ENCODE measurements around the gene SFSWAP.
"Not testable (repeated sequence)": the region's sequence is repeated elsewhere in the genome, so short reads cannot be mapped to it uniquely, and the experiment has no call there.

Gene SFSWAP

DNA sequence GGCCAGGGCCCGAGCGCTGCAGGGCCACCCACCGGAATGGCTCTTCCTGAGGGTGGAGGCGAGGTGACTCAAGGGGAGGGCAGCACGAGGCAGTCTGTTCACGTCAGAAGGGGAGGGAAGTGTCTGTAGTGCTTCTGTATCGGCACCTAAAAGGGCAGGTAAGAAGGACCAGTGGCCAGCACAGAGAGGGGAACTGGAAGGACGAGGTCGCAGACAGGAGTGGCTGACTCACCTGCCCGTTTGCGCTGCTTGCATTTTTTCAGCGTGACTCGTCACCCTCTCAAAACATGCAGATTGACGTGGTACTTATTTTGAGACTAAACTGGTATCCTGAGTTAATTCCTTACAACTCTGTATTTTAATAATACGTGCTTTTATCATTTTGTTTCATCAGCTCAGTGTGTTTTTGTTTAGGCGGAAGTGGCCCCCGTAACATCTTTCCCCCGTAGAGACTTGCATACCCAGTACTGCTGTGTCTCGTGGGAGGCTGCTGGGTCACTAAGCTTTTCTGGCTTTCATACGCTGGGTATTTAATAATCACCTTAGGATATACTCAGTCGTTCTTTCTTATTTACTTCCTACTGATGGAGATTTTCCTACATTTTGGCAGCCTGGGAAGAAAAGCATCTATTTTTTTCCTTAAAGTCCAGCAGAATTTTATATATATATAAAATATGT is 26.4 kb downstream of the SFSWAP start:
- DNase-seq, result no peak

DNA sequence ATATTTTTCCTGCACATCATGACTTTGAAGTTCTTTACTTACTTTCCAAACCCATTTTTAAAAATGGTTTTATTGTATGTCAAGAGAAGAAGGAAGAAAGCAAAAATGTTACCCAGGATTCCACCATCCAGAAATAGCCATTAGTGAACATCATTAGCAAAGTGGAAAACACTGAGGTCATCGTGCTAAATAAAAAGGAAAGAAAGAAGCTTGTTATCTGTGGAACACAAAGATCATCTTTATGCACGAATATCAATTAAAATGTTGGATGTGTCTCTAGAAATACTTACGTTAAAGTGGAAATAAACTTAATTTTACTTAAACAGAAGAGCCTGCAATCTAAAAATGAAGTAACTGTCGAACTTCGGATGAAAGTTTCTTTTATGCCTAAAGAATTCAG is 27.3 kb downstream of the SFSWAP start:
- no peak for DNase-seq

DNA sequence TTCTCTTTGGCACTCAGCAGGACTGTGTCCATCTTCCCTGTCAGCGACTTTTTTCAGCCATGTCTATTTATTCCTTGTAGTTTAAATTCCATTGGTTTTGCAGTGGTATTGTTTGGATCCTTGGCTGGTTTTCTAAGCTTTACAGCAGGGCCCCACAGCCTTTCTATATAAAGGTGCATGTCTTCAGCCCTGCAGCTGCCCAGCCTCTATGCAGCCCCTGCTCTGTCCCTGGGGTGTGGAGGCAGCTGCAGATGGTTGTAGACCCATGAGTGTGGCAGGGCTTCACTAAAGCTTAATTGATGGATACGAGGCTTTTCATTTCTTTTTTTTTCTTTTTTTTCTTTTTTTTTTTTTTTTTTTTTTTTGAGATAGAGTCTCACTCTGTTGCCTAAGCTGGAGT is 29.7 kb downstream of the SFSWAP start:
- DNase-seq, result no peak

DNA sequence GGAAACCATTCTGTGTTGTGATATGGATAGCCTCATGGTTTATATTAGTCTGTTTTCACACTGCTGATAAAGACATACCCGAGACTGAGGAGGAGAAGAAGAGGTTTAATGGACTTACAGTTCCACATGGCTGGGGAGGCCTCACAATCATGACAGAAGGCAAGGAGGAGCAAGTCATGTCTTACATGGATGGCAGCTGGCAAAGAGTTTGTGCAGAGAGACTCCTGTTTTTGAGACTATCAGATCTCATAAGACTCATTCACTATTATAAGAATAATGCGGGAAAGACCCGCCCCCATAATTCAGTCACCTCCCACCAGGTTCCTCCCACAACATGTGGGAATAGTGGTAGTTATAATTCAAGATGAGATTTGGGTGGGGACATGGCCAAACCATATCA is 31.9 kb downstream of the SFSWAP start:
- not testable (repeated sequence) for DNase-seq

DNA sequence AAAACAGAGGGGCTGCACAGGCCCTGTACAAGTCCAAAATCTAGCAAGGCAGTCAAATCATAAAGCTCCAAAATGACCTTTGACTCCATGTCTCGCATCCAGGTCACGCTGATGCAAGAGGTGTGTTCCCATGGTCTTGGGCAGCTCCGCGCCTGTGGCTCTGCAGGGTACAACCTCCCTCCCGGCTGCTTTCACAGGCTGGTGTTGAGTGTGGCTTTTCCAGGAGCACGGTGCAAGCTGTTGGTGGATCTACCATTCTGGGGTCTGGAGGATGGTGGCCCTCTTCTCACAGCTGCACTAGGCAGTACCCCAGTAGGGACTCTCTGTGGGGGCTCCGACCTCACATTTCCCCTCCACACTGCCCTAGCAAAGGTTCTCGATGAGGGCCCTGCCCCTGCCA is 32.5 kb downstream of the SFSWAP start:
- DNase-seq, result not testable (repeated sequence)

DNA sequence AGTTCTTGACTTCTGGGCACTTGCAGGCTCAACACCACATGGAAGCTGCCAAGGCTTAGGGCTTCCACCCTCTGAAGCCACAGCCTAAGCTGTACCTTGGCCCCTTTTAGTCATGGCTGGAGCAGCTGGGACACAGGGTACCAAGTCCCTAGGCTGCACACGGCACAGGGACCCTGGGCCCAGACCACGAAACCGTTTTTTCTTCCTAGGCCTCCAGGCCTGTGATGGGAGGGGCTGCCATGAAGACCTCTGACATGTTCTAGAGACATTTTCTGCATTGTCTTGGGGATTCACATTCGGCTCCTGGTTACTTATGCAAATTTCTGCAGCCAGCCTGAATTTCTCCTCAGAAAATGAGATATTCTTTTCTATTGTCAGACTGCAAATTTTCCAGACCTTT is 33.0 kb downstream of the SFSWAP start:
- DNase-seq, result not testable (repeated sequence)

DNA sequence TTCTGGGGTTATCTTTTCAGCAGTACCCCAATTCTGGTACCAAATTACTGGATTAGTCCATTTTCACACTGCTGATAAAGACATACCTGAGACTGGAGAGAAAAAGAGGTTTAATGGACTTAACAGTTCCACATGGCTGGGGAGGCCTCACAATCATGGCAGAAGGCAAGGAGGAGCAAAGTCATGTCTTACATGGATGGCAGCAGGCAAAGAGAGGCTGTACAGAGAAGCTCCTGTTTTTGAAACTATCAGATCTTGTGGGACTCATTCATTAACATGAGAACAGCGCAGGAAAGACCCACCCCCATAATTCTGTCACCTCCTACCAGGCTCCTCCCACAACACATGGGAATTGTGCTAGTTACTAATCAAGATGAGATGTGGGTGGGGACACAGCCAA is 33.8 kb downstream of the SFSWAP start:
- DNase-seq, result not testable (repeated sequence)

DNA sequence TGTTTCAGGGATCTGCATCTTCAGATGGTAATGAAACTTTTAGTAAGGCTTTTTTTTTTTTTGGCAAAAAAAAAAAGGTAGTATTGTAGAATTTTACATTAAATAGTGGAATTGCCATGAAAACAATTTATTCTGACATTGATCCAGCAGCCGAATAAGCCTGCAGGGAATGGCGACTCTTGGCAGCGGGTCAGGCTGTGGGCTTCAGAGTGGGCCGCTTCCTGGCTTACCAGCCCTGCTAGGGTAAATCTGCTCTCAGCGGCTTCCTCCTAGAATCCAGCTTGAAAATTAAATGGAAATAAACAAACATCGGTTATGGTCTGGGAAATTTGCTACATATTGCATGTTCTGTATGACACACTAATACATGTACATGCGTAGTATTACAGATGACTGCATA is 34.8 kb downstream of the SFSWAP start:
- DNase-seq, result no peak

DNA sequence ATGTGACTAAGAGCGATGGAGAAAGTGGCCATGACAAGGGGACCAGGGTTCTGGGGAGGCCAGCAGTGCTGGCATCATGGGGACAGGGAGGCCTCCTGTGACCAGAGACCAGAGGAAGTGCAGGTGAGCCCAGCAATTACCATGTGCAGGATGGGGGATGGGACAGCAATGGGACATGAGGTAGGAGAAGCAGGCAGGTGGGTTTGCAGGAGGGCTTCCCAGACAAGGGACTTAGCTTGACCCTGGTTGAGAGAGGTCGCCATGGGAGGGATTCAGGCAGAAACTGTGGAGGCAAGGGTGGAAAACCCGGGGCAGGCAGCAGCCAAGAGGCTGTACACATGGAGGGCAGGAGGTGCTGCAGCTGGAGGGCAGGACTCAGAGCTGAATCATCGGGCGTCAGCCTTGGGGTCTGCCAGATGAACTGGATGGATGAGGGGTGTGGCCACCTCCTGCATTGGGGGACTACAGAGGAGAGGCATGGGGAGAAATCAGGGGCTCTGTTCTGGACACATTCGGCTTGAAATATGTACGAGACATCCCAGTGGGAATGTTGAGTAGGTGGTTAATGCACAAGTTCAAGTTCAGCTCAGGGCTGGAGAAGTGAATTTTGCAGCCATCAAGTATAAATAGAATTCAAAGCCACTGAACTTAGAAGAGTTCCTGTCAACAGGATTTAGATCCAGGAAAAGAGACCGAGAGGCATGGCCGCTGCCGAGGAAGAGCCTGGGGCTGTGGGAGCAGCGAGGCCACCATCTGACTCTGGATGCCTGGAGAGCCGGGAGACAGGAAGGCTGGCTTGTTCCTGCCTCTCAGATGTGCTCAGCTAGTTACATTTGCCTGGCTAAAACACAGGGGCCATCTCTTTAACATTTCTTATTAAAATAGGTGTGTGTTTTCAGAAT is 36.6 kb downstream of the SFSWAP start:
- no peak for DNase-seq

DNA sequence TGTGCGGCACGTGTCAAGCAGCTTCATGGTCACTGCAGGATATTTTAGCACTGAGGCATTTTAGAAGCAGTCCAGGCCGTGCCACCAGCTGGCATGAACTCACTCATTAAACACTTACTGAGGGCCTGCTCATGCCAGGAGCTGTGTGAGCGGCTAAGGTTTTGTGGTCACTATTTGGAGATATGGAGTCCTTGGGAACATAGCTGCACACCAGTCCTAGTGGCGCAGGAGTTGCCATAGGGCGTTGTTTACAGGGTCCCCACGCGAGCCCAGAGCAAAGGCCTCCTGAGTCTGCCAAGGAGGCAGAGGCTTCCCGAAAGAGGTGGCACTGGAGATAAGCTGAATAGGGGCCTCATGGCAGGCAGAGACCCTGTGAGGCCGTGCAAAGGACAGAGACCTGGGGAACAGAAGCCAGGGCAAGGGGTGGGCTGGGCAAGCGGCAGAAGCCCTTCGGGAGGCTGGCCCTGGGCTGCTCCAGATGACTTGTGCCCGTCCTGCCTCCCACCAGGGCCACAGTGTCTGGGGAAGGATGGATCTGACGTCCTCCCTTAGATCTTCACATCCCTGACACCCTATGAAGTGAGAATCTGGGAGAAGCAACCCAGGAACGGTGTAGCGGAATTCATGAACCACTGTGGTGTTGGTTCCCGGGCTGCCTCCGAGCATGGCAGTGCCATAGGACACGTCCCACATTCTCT is 38.9 kb downstream of the SFSWAP start:
- no peak for DNase-seq

DNA sequence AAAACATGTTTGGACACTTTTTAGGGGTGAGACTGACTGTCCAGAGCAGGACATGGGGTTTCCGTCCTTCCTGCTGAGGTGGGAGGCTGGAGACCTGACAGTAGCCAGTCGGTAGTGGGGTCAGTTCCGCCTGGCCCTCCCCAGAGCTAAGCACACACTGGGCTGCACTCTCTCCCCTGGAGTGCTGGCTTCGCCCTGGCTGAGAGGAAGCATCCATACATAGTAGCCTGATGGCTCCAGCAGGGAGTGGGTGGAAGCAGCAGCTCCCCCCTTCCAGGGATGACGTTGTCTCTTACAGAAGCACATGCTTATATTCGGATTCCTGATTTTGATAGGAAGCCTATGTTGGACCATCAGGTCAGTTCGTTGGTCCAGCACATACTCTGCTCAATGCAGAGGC is 40.4 kb downstream of the SFSWAP start:
- no peak for DNase-seq

DNA sequence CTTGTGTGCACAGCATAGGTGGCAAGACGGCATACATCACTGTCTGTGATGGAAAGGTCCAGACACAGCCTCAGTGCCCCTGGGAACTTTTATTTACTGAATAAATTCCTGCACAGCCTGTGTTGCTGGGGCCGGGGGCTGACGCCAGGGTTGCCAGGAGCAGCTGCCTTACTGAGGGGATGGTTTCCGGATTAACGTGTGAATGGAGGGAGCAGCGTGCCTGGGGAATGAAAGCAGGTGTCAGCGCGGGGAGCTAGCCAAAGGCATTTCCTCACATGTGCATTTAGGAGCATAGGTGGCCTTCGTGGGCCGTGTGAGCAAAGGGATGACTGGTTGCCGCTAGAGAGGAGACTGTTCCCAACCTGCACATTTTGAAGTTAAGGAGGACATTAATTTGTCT is 41.6 kb downstream of the SFSWAP start:
- no peak for DNase-seq

DNA sequence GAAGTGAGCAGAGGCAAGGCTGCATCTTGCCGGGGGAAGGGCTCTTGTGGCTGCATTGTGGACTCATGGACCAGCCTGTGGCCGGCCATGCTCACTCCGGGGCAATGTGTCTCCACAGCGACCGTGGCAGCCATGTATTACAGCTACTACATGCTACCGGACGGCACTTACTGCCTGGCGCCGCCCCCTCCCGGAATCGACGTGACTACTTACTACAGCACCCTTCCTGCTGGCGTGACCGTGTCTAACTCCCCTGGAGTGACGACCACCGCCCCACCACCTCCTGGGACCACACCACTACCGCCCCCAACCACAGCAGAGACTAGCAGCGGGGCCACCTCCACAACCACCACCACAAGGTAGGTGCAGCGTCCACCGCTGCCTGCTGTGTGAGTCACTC is 42.1 kb downstream of the SFSWAP start:
- DNase-seq, result no peak

DNA sequence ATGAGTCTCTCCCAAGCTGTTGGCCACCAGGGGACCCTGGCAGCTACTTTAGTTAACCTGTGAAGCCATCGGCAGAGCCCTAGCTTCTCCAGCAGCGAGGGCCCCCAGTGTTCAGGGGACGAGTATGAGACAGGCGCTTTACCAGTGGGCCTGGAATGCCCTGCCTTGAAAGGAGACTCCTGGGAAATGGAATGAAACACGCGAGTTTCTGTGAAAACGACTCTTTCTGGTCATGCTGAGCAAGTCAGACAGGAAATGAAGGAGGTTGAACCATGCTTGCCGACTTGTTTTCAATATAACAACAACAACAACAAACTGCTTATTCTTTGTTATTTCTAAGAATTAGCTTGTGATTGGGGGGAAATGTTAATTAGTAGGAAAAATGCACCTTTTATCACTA is 42.9 kb downstream of the SFSWAP start:
- DNase-seq, result no peak

DNA sequence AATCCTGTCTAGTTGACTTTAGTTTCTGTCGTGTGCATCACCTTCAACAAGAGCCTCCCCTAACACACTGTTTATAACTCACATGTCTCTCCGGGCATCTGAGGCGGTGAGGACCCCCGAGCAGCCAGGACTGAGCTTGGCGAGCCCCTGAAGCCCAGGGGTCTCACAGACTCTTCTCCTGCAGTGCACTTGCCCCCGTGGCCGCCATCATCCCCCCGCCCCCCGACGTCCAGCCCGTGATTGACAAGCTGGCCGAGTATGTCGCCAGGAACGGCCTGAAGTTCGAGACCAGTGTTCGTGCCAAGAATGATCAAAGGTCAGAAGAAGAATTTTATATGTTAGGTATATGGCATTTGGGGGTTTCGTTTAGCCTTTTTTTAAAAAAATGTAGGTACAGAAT is 43.3 kb downstream of the SFSWAP start:
- DNase-seq, result no peak

DNA sequence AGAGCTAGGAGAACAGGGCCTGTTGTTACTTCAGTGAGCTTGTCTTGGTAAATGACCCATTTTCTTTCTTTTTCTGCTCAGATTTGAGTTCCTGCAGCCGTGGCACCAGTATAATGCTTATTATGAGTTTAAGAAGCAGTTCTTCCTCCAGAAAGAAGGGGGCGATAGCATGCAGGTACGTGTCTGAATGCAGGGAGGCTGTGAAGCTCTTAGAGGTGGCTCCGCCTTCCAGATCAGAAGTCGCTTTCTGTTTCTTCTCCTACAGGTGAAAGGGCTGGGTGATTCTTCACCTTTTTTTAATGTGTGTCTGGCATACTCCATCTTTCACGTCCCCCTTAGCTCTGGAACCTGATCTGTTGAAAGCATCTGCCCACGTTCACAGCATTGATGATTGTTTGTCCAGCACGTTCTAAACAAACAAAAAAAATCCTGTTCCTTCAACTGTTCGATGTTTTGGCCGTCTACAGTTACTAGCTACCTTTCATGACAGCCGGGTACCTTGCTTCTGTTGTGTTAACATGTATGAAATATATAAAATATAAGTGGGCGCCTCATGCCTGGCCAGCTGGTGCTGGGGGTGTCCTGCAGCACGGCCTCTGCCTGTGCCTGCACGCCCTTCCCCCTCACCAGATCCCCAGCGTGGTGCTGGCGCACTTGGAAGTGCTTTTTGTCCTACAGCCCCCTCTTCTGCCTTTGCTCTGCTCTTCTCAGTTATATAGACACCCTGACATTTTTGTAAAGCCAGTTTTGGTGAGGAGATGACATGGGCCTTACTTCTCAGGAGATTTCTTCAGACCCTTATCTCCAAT is 44.6 kb downstream of the SFSWAP start:
- DNase-seq, result peak; percentile 3

DNA sequence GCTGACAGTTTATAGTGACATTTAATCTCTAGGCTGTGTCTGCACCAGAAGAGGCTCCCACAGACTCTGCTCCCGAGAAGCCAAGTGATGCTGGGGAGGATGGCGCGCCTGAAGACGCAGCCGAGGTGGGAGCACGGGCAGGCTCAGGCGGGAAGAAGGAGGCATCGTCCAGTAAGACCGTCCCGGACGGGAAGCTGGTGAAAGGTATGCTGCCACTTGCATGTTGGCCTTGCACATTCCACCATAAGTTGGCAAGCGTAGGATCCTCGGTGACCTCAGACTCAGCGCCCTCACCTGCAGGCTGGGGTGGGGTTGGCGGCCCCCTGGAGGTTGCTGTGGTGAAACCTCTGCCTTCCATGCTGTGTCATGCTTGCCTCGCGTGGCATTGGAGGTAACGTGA is 45.6 kb downstream of the SFSWAP start:
- DNase-seq, result no peak

DNA sequence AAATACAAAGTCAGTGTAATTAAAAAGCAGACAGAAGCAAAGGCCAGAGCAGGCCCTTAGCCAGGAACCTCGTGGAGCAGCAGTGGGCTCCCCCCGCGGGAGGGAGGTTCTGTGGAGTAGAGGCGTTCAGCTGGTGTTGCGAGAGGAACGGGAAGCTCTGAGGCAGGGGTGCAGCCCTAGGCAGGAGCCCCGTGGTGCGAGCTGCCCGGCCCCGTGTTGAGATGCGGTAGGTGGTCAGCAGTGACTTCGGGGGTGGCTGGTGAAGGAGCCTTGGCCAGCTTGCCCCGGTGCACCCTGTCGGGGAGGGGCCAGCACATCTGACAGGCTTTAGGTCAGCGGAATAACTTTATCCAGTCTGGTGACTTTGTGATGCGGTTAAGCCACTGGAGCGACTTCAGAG is 46.2 kb downstream of the SFSWAP start:
- no peak for DNase-seq

DNA sequence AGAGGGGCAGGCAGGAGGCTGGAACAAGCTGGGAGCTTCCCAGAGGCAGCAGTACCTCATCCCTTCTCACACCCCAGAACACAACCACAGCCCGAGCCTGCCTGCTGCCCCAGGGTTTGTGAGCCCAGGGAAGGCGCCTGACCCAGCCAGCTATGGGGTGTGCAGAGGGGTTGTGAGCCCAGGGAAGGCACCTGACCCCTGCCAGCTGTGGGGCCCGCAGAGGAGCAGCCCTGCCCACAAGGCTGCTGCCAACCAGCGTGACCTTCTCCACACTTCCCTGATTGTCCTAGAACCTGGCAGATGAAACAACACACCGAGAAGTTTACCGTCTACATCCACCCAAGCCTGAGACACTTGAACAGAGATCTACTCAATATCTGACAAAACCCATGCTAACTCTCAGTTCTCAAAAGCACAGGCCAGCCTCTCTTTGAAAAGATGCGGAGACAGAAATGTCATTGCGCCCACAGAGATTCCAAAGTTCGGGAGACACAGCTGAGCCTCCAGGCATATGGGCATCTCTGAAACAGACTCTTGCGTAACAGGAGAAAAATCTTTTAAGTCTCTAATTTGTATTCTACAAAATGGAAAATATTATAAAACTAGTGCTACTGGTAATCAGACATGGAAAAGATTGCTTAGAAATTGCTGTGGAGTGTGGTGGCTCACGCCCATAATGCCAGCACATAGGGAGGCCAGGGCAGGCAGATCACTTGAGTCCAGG is 47.3 kb downstream of the SFSWAP start:
- DNase-seq, result no peak

DNA sequence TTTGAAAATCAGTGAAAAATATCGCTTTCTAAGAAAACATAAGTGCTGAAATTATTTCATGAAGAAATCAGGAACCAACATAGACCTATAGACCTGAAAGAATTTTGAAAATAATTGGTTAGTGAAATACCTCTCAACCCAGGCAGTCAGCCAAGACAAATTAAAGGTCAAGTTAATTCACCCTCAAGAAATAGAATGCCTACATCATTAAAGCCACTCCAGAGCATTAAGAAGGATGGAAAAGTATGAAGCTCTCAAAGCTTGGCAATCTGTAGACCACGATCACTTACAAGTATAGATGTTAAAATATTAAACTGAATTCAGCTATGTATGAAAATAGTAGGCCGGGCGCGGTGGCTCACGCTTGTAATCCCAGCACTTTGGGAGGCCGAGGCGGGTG is 48.3 kb downstream of the SFSWAP start:
- DNase-seq, result no peak

DNA sequence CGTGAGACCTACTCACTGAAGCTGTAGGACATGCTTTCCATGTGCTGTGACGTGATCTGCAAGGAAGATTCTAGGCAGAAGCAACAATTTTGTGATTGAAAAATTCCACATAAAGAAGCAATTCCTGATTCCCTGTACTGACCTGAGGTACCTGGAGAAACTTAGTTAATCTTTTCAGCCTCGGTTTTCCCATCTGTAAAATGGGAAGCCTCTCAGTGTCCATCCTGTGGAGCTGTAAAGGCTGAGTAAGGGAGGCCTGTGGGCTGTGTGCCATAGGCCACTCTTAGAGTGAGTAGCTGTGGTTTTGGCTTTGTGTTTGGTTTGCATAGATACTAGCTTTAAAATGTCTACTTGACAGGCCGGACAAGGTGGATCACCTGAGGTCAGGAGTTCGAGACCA is 50.7 kb downstream of the SFSWAP start:
- DNase-seq, result no peak

DNA sequence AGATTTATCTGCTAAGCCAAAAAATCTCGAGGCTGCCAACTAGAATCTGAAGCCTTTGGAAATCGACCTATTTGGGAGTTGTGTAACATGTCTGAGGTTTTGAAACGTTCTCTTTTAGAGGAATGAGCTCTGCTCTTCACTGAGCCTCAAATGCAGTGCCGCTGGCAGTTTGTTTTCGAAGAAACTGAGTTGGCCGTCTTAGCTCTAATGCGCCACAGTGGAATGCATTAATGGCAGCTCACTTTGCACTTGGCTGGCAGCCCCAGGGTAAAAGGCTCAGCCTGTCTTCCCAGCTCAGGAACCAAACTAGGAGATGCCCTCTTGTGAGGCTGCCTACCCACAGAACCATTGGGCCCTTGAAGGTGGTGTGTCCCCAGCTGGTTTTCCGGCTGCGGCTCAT is 53.8 kb downstream of the SFSWAP start:
- DNase-seq, result no peak

Measured in NCI-H1105 (cell line).